Caco-2 (cell line): Measurements from ENCODE around the gene PML. TPM values are rescaled to one million over a fixed set of nuclear protein-coding genes. Genes with fewer than 3 reads are reported as not detected.

Experiments used
- BruUV-seq: library from RNA; stranded (reverse); fragments of 400-500 nt; replicated peaks from 2 replicates; lab custom pipeline; 2021; lab: Mats Ljungman, UMichigan
- CTCF ChIA-PET: fragments of 300-600 bp; sonication (Branson Sonifier 250); formaldehyde crosslinking; loops from one replicate; lab custom pipeline; 2022; ENCODE audit warnings: antibody characterized with exemption; lab: Charles Lee
- POLR2A ChIA-PET: fragments of 300-600 bp; sonication (Branson Sonifier 250); formaldehyde crosslinking; loops from one replicate; lab custom pipeline; 2022; ENCODE audit warnings: antibody characterized with exemption; lab: Charles Lee
- DNase-seq, 2 experiments: peaks; one replicate each; pipeline versions ENCODE4 v3.0.0 to v3.0.0-alpha.2; 2020 to 2022
- H3K27me3 ChIP-seq: replicated peaks from 2 replicates; pipeline ENCODE4 v1.6.0; 2011; ENCODE audit warnings: low read length; ENCODE audit not compliant: control insufficient read depth, insufficient read depth
- H3K36me3 ChIP-seq: 2 replicates; pipeline ENCODE4 v1.5.1; 2011; ENCODE audit warnings: low read length; ENCODE audit not compliant: control insufficient read depth, insufficient read depth
- H3K4me1 ChIP-seq: fragments of 250-450 bp; sonication (Bioruptor Pico); 2 replicates; pipeline ENCODE4 v1.5.1; 2020; ENCODE audit warnings: mild to moderate bottlenecking
- H3K4me3 ChIP-seq: 2 replicates; pipeline ENCODE4 v1.5.1; 2011; ENCODE audit warnings: low read depth, mild to moderate bottlenecking, control low read depth, low read length
- H3K9me3 ChIP-seq: fragments of 250-450 bp; sonication (Bioruptor Pico); 2 replicates; pipeline ENCODE4 v1.5.1; 2020; ENCODE audit warnings: mild to moderate bottlenecking, moderate library complexity
- H3K27ac Mint-ChIP-seq: one replicate; pipeline ENCODE4 v1.8.0; 2022; ENCODE audit warnings: mixed read lengths; ENCODE audit not compliant: unreplicated experiment
- H3K27me3 Mint-ChIP-seq: one replicate; pipeline ENCODE4 v1.8.0; 2022; ENCODE audit warnings: mixed read lengths; ENCODE audit not compliant: insufficient read depth, unreplicated experiment
- H3K36me3 Mint-ChIP-seq: one replicate; pipeline ENCODE4 v1.8.0; 2022; ENCODE audit warnings: mild to moderate bottlenecking, mixed read lengths; ENCODE audit not compliant: insufficient read depth, unreplicated experiment
- H3K4me1 Mint-ChIP-seq: one replicate; pipeline ENCODE4 v1.8.0; 2022; ENCODE audit warnings: low read depth, mixed read lengths; ENCODE audit not compliant: unreplicated experiment
- H3K4me3 Mint-ChIP-seq: one replicate; pipeline ENCODE4 v1.8.0; 2022; ENCODE audit warnings: mild to moderate bottlenecking, moderate library complexity, mixed read lengths; ENCODE audit not compliant: unreplicated experiment
- H3K9me3 Mint-ChIP-seq: one replicate; pipeline ENCODE4 v1.8.0; 2022; ENCODE audit warnings: mixed read lengths; ENCODE audit not compliant: unreplicated experiment
- intact Hi-C: fragments of 100-400 bp; cut with micrococcal nuclease; formaldehyde crosslinking; loops from one replicate; pipeline ENCODE4 v1.10.0; 2022; ENCODE audit not compliant: unreplicated experiment
- total RNA-seq: library from RNA; stranded (reverse); gene quantifications from 2 replicates; pipeline ENCODE4 v1.2.3, GENCODE V29; 2022
- TF ChIP-seq, protein P1 (sequence below), 2 experiments: fragments of 200-600 bp in 1 of 2; IDR thresholded peaks; 1 replicate in 1 of 2; 2 replicates in 1 of 2; pipeline versions ENCODE4 v1.5.1 to v1.8.0; 2011 to 2022; ENCODE audit warnings: antibody characterized with exemption in 1 of 2, control low read depth in 1 of 2, inconsistent platforms in 1 of 2, low read depth in 1 of 2, low read length in 1 of 2, mild to moderate bottlenecking in 1 of 2, moderate library complexity in 1 of 2; ENCODE audit not compliant: insufficient read depth in 1 of 2, severe bottlenecking in 1 of 2, unreplicated experiment in 1 of 2

The PML gene
- total RNA-seq, 1 experiment from 2014 or later: 18.7 TPM

DNA sequence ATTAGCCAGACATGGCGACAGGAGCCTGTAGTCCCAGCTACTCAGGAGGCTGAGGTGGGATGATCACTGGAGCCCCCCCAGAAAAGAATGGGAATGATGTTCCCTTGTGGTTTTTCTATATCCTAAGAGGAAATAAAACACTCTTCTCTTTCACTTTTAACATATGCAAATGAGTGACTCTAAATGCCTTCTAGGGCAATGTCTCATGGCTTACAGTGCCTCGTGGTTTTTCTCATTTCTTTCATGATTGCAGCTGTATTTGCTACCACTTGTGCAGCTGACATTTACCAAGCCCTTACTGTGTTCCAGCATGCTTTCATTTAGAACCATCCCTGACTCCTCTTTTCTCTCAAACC is 28.8 kb upstream of the PML start:
- Mint-ChIP-seq H3K36me3 (no peaks in the 10 kb centered on the region), H3K4me1 (no peaks in the 10 kb centered on the region), H3K27ac (no peak overlapping the region), H3K4me3 (no peak overlapping the region), H3K27me3 (peaks cover 11% of the 10 kb centered on the region), H3K9me3 (no peaks in the 10 kb centered on the region)
- CTCF ChIA-PET: interaction anchor here (3.2 kb wide), 1 partner anchor 15 kb away, joined by 24 read pairs; no protein-coding TSS in a partner anchor
- TF ChIP-seq, protein P1, sequence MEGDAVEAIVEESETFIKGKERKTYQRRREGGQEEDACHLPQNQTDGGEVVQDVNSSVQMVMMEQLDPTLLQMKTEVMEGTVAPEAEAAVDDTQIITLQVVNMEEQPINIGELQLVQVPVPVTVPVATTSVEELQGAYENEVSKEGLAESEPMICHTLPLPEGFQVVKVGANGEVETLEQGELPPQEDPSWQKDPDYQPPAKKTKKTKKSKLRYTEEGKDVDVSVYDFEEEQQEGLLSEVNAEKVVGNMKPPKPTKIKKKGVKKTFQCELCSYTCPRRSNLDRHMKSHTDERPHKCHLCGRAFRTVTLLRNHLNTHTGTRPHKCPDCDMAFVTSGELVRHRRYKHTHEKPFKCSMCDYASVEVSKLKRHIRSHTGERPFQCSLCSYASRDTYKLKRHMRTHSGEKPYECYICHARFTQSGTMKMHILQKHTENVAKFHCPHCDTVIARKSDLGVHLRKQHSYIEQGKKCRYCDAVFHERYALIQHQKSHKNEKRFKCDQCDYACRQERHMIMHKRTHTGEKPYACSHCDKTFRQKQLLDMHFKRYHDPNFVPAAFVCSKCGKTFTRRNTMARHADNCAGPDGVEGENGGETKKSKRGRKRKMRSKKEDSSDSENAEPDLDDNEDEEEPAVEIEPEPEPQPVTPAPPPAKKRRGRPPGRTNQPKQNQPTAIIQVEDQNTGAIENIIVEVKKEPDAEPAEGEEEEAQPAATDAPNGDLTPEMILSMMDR (IDR thresholded peaks at IDR 0.05; ENCODE audit: insufficient read depth in 1 of 2, low read depth in 1 of 2, low read length in 1 of 2, severe bottlenecking in 1 of 2, unreplicated experiment in 1 of 2): no peak
- Histone ChIP-seq H3K36me3 (no peaks in the 10 kb centered on the region), H3K9me3 (no peaks in the 10 kb centered on the region), H3K4me1 (no peaks in the 10 kb centered on the region), H3K27me3 (no peaks in the 10 kb centered on the region), H3K4me3 (no peak overlapping the region)
- intact Hi-C loops: no loop called here
- POLR2A ChIA-PET: no interaction called here
- DNase-seq: no peak
- BruUV-seq: no TSS peak

DNA sequence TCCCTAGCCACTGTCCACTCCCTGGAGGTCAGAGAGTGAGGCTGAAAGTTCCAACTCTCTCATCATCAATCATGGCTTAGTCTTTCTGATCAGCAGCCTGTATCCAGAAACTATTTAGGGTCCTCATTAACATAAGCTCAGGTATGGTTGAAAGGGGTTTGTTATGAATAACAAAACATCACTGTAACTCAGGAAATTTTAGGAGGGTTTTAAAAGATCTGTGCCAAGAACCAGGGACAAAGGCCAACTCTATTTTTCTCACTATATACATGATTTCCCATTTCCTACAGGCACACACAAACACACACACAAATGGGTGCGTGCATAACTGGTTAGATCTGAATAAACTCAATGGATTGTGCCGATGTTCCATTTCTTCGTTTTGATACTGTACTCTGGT is 26.1 kb upstream of the PML start:
- Histone ChIP-seq H3K27me3 (no peaks in the 10 kb centered on the region), H3K36me3 (no peaks in the 10 kb centered on the region), H3K4me3 (no peak overlapping the region), H3K9me3 (no peaks in the 10 kb centered on the region), H3K4me1 (no peaks in the 10 kb centered on the region)
- BruUV-seq: no TSS peak
- H3K4me1 Mint-ChIP-seq: peaks cover 8% of the 10 kb centered on the region
- H3K27ac Mint-ChIP-seq: no peak overlapping the region
- no peaks in the 10 kb centered on the region for H3K9me3 Mint-ChIP-seq
- H3K36me3 Mint-ChIP-seq: no peaks in the 10 kb centered on the region
- H3K27me3 Mint-ChIP-seq: peaks cover 10% of the 10 kb centered on the region
- intact Hi-C loops: no loop called here
- no peak overlapping the region for H3K4me3 Mint-ChIP-seq
- DNase-seq: no peak
- POLR2A ChIA-PET: no interaction called here
- TF ChIP-seq, protein P1 (IDR thresholded peaks at IDR 0.05; ENCODE audit: insufficient read depth in 1 of 2, low read depth in 1 of 2, low read length in 1 of 2, severe bottlenecking in 1 of 2, unreplicated experiment in 1 of 2): no peak
- CTCF ChIA-PET: interaction anchor here (1.0 kb wide), 1 partner anchor 17 kb away, joined by 5 read pairs; no protein-coding TSS in a partner anchor

DNA sequence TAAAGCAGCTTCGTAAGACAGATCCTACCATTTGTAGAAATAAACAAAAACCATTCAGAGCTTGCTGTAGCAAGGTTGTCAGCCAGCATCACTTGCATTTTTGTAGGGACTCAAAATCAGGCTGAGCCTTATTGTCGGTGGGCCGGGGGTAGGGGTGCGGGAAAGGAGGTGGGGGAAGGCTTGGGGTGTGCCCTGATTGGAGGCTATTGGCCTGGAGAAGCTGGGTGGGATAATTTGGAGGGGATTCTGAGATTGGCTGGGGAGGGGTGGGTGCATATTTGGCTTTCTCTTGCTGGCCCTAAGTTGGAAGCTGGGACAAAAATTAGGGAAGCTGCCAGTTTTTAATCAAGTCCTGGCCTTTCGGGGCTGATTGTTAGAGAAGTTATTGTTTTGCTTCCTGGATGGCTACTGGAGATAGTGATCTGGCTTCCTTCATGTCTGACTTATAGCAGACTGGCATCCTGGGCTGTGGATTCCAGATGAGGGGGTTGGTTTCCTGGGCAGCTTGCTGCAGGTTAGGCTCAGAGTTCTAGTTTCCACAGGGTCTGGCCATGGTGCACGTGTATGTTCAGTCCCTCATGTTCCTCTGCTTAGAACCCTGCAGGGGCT is 25.3 kb upstream of the PML start:
- Histone ChIP-seq H3K36me3 (no peaks in the 10 kb centered on the region), H3K4me1 (no peaks in the 10 kb centered on the region), H3K27me3 (no peaks in the 10 kb centered on the region), H3K4me3 (no peak overlapping the region), H3K9me3 (no peaks in the 10 kb centered on the region)
- Mint-ChIP-seq H3K27ac (no peak overlapping the region), H3K27me3 (peaks cover 10% of the 10 kb centered on the region), H3K4me1 (peaks cover 8% of the 10 kb centered on the region), H3K4me3 (no peak overlapping the region), H3K9me3 (no peaks in the 10 kb centered on the region), H3K36me3 (no peaks in the 10 kb centered on the region)
- intact Hi-C loops: no loop called here
- no TSS peak for BruUV-seq
- TF ChIP-seq, protein P1 (IDR thresholded peaks at IDR 0.05; ENCODE audit: insufficient read depth in 1 of 2, low read depth in 1 of 2, low read length in 1 of 2, severe bottlenecking in 1 of 2, unreplicated experiment in 1 of 2): no peak
- ChIA-PET POLR2A (no interaction called here), CTCF (interaction anchor here (0.6 to 6.6 kb wide), 2 partner anchors 69 to 170 kb away, joined by 4 to 194 read pairs; no protein-coding TSS in a partner anchor)
- no peak for DNase-seq
